Measurements from ENCODE around the gene FOXJ1. TPM values are rescaled to one million over a fixed set of nuclear protein-coding genes. Genes with fewer than 3 reads are reported as not detected.

The FOXJ1 gene
- total and polyA plus RNA-seq, 4 donors, result under 0.01 to 1.5 TPM; not detected in 2

GRCh38 chr17:76092526-76093413 is 48.3 kb downstream of the FOXJ1 start:
- 97% methylated on average over 20 of the region's 20 CpGs for WGBS
- DNase-seq (ENCODE audit: low spot score), result peak; percentile 30
- H3K36me3 ChIP-seq (ENCODE audit: control insufficient read depth in 4 of 4, insufficient read depth in 3 of 4, low read depth in 1 of 4, low read length in 3 of 4), result peaks cover 14 to 67% (median 37%) of the 10 kb centered on the region in 4 donors

More at GRCh38 chr17:76092526-76093413, 48.3 kb downstream of the FOXJ1 start:
- no peaks in the 10 kb centered on the region for H3K4me1 ChIP-seq (ENCODE audit: control insufficient read depth in 4 of 4, insufficient read depth in 4 of 4, low read length in 3 of 4)
- H3K9ac ChIP-seq (ENCODE audit: low read depth in 1 of 2, low read length in 2 of 2), result no peak overlapping the region
- no peak overlapping the region for H3K4me3 ChIP-seq (ENCODE audit: low read depth in 1 of 3, low read length in 3 of 3)
- no peaks in the 10 kb centered on the region for H3K9me3 ChIP-seq (ENCODE audit: control insufficient read depth in 4 of 4, low read length in 3 of 4)
- TF ChIP-seq TAF1 (conservative IDR thresholded peaks at IDR 0.05) (no peak), MAX (IDR thresholded peaks at IDR 0.05) (no peak), JUND (IDR thresholded peaks at IDR 0.05) (no peak), RAD21 (IDR thresholded peaks at IDR 0.05) (no peak), RXRA (IDR thresholded peaks at IDR 0.05) (no peak), REST (IDR thresholded peaks at IDR 0.05) (no peak), YY1 (IDR thresholded peaks at IDR 0.05) (no peak), HNF4A (conservative IDR thresholded peaks at IDR 0.05) (no peak), NR2F2 (IDR thresholded peaks at IDR 0.05) (no peak), FOXA2 (IDR thresholded peaks at IDR 0.05) (no peak), SP1 (IDR thresholded peaks at IDR 0.05) (no peak), GABPA (IDR thresholded peaks at IDR 0.05 in 1 of 2, conservative IDR thresholded peaks at IDR 0.05 in 1 of 2) (no peak), HNF4G (IDR thresholded peaks at IDR 0.05) (no peak), EGR1 (IDR thresholded peaks at IDR 0.05; ENCODE audit: low read depth in 2 of 2) (no peak), FOXA1 (IDR thresholded peaks at IDR 0.05) (no peak)
- TF ChIP-seq, protein P1, sequence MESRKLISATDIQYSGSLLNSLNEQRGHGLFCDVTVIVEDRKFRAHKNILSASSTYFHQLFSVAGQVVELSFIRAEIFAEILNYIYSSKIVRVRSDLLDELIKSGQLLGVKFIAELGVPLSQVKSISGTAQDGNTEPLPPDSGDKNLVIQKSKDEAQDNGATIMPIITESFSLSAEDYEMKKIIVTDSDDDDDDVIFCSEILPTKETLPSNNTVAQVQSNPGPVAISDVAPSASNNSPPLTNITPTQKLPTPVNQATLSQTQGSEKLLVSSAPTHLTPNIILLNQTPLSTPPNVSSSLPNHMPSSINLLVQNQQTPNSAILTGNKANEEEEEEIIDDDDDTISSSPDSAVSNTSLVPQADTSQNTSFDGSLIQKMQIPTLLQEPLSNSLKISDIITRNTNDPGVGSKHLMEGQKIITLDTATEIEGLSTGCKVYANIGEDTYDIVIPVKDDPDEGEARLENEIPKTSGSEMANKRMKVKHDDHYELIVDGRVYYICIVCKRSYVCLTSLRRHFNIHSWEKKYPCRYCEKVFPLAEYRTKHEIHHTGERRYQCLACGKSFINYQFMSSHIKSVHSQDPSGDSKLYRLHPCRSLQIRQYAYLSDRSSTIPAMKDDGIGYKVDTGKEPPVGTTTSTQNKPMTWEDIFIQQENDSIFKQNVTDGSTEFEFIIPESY (IDR thresholded peaks at IDR 0.05), result no peak
- TF ChIP-seq, protein P2, sequence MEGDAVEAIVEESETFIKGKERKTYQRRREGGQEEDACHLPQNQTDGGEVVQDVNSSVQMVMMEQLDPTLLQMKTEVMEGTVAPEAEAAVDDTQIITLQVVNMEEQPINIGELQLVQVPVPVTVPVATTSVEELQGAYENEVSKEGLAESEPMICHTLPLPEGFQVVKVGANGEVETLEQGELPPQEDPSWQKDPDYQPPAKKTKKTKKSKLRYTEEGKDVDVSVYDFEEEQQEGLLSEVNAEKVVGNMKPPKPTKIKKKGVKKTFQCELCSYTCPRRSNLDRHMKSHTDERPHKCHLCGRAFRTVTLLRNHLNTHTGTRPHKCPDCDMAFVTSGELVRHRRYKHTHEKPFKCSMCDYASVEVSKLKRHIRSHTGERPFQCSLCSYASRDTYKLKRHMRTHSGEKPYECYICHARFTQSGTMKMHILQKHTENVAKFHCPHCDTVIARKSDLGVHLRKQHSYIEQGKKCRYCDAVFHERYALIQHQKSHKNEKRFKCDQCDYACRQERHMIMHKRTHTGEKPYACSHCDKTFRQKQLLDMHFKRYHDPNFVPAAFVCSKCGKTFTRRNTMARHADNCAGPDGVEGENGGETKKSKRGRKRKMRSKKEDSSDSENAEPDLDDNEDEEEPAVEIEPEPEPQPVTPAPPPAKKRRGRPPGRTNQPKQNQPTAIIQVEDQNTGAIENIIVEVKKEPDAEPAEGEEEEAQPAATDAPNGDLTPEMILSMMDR (IDR thresholded peaks at IDR 0.05; ENCODE audit: low read depth, low read length, missing input control), result no peak
- TF ChIP-seq, protein P3, sequence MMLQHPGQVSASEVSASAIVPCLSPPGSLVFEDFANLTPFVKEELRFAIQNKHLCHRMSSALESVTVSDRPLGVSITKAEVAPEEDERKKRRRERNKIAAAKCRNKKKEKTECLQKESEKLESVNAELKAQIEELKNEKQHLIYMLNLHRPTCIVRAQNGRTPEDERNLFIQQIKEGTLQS (IDR thresholded peaks at IDR 0.05), result no peak
- H3K27ac ChIP-seq (ENCODE audit: low read depth in 1 of 2, low read length in 2 of 2), result no peak overlapping the region
- no peaks in the 10 kb centered on the region for H3K27me3 ChIP-seq (ENCODE audit: control insufficient read depth in 4 of 4, insufficient read depth in 4 of 4, low read length in 3 of 4)
